GM23338 (cell line): ENCODE measurements around the gene NAP1L4. TPM values are rescaled to one million over a fixed set of nuclear protein-coding genes. Genes with fewer than 3 reads are reported as not detected.

Experiments used
- CTCF ChIP-seq, 2 experiments: fragments of 200-600 bp in 1 of 2; sonication (generic) in 1 of 2; conservative IDR thresholded peaks; 2 replicates each; pipeline versions ENCODE4 v1.5.1 to v1.6.1; 2016 to 2017; ENCODE audit warnings: antibody characterized with exemption in 2 of 2, low read depth in 2 of 2, mild to moderate bottlenecking in 2 of 2, moderate library complexity in 1 of 2
- EZH2phosphoT487 ChIP-seq: fragments of 200-600 bp; sonication (generic); IDR thresholded peaks from one replicate; pipeline ENCODE4 v1.8.1; 2018; ENCODE audit warnings: antibody characterized with exemption; ENCODE audit not compliant: unreplicated experiment
- NANOG ChIP-seq: IDR thresholded peaks from 2 replicates; pipeline ENCODE4 v1.6.1; 2016; ENCODE audit warnings: antibody characterized with exemption, borderline replicate concordance
- POLR2AphosphoS5 ChIP-seq: IDR thresholded peaks from 2 replicates; pipeline ENCODE4 v1.6.1; 2016; ENCODE audit warnings: antibody characterized with exemption, low read depth
- REST ChIP-seq: IDR thresholded peaks from one replicate; pipeline ENCODE4 v1.6.1; 2018; ENCODE audit warnings: antibody characterized with exemption; ENCODE audit not compliant: unreplicated experiment
- STAT1 ChIP-seq: IDR thresholded peaks from one replicate; pipeline ENCODE4 v1.6.1; 2016; ENCODE audit warnings: antibody characterized with exemption; ENCODE audit not compliant: unreplicated experiment
- ZNF114 ChIP-seq: fragments of 250-450 bp; sonication (Bioruptor Pico); IDR thresholded peaks from 2 replicates; pipeline ENCODE4 v1.5.0; 2020; ENCODE audit warnings: mild to moderate bottlenecking, moderate library complexity
- polyA plus RNA-seq: library from polyadenylated mRNA; unstranded; fragments of >200 nt; fragmentation: Nextera tagmentation; extraction: Ambion mirVana; gene quantifications from 2 replicates; pipeline ENCODE4 v1.2.1, GENCODE V29; 2016
- total RNA-seq: library from RNA; depleted of rRNA; stranded (reverse); fragments of >200 nt; shearing (Covaris generic); gene quantifications from 2 replicates; pipeline ENCODE4 v1.2.3, GENCODE V29; 2014
- TF ChIP-seq, protein P1 (sequence below): fragments of 250-450 bp; sonication (Bioruptor Pico); IDR thresholded peaks from 2 replicates; pipeline ENCODE4 v1.5.0; 2020; ENCODE audit warnings: mild to moderate bottlenecking, moderate library complexity

Gene NAP1L4
- total and polyA plus RNA-seq, 2 experiments from 2014 or later: 181 to 189 TPM

DNA sequence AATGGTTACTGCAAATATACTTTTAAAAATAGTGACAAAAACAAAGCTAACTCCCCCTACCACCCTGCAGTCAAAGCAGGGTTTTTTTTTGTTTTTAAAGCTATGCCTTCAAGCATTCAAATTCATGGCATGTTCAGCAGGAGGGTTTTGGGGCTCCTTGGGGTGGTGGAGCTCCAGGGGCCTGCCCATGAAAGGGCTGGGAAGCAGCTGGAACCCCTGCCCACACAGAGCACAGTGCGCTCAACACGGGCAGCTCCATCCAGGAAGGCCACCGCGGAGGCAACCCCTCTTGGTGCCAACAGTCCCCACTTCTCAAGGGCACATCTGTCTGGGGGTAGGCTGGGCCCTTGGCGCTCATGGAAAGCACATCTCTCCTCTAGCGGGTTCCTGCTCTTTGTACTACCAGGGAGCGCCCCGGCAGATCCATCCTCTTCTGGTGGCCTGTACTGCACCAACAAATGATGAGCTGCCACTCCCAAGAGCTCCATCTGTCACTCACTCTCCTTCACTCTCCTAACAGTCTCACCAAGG, 46.3 kb downstream of the NAP1L4 start (continued):
- TF ChIP-seq, protein P1, sequence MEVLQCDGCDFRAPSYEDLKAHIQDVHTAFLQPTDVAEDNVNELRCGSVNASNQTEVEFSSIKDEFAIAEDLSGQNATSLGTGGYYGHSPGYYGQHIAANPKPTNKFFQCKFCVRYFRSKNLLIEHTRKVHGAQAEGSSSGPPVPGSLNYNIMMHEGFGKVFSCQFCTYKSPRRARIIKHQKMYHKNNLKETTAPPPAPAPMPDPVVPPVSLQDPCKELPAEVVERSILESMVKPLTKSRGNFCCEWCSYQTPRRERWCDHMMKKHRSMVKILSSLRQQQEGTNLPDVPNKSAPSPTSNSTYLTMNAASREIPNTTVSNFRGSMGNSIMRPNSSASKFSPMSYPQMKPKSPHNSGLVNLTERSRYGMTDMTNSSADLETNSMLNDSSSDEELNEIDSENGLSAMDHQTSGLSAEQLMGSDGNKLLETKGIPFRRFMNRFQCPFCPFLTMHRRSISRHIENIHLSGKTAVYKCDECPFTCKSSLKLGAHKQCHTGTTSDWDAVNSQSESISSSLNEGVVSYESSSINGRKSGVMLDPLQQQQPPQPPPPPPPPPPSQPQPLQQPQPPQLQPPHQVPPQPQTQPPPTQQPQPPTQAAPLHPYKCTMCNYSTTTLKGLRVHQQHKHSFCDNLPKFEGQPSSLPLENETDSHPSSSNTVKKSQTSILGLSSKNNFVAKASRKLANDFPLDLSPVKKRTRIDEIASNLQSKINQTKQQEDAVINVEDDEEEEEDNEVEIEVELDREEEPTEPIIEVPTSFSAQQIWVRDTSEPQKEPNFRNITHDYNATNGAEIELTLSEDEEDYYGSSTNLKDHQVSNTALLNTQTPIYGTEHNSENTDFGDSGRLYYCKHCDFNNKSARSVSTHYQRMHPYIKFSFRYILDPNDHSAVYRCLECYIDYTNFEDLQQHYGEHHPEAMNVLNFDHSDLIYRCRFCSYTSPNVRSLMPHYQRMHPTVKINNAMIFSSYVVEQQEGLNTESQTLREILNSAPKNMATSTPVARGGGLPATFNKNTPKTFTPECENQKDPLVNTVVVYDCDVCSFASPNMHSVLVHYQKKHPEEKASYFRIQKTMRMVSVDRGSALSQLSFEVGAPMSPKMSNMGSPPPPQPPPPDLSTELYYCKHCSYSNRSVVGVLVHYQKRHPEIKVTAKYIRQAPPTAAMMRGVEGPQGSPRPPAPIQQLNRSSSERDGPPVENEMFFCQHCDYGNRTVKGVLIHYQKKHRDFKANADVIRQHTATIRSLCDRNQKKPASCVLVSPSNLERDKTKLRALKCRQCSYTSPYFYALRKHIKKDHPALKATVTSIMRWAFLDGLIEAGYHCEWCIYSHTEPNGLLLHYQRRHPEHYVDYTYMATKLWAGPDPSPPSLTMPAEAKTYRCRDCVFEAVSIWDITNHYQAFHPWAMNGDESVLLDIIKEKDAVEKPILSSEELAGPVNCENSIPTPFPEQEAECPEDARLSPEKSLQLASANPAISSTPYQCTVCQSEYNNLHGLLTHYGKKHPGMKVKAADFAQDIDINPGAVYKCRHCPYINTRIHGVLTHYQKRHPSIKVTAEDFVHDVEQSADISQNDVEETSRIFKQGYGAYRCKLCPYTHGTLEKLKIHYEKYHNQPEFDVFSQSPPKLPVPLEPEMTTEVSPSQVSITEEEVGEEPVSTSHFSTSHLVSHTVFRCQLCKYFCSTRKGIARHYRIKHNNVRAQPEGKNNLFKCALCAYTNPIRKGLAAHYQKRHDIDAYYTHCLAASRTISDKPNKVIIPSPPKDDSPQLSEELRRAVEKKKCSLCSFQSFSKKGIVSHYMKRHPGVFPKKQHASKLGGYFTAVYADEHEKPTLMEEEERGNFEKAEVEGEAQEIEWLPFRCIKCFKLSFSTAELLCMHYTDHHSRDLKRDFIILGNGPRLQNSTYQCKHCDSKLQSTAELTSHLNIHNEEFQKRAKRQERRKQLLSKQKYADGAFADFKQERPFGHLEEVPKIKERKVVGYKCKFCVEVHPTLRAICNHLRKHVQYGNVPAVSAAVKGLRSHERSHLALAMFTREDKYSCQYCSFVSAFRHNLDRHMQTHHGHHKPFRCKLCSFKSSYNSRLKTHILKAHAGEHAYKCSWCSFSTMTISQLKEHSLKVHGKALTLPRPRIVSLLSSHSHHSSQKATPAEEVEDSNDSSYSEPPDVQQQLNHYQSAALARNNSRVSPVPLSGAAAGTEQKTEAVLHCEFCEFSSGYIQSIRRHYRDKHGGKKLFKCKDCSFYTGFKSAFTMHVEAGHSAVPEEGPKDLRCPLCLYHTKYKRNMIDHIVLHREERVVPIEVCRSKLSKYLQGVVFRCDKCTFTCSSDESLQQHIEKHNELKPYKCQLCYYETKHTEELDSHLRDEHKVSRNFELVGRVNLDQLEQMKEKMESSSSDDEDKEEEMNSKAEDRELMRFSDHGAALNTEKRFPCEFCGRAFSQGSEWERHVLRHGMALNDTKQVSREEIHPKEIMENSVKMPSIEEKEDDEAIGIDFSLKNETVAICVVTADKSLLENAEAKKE (CRISPR knock-in tag): no peak
- no peak for TF ChIP-seq REST
- TF ChIP-seq ZNF114 (CRISPR knock-in tag): no peak
- no peak for TF ChIP-seq EZH2phosphoT487
- TF ChIP-seq NANOG: no peak
- TF ChIP-seq POLR2AphosphoS5: no peak
- TF ChIP-seq STAT1: no peak
- TF ChIP-seq CTCF (conservative IDR thresholded peaks at IDR 0.05; ENCODE audit: low read depth in 2 of 2): no peak
